Measurements from ENCODE around the gene ALLC.

The ALLC gene

GRCh38 chr2:3639653-3640052 is 18.3 kb upstream of the ALLC start:
- DNase-seq (ENCODE audit: low read depth), result no peak

GRCh38 chr2:3641181-3641580 is 16.8 kb upstream of the ALLC start:
- no peak for DNase-seq (ENCODE audit: low read depth)

GRCh38 chr2:3641841-3642421 is 16.1 kb upstream of the ALLC start:
- DNase-seq (ENCODE audit: low read depth), result no peak

- no peak for DNase-seq (ENCODE audit: low read depth)
Observed at GRCh38 chr2:3642521-3643215, 15.3 kb upstream of the ALLC start.

GRCh38 chr2:3643371-3644245 is 14.4 kb upstream of the ALLC start:
- DNase-seq (ENCODE audit: low read depth), result no peak

- DNase-seq (ENCODE audit: low read depth), result no peak
Observed at GRCh38 chr2:3644246-3644525, 13.8 kb upstream of the ALLC start.

- no peak for DNase-seq (ENCODE audit: low read depth)
Observed at GRCh38 chr2:3644891-3645605, 13.0 kb upstream of the ALLC start.

GRCh38 chr2:3645745-3646389 is 12.1 kb upstream of the ALLC start:
- no peak for DNase-seq (ENCODE audit: low read depth)

- DNase-seq (ENCODE audit: low read depth), result no peak
Observed at GRCh38 chr2:3646446-3646845, 11.6 kb upstream of the ALLC start.

- no peak for DNase-seq (ENCODE audit: low read depth)
Observed at GRCh38 chr2:3647246-3647645, 10.8 kb upstream of the ALLC start.

GRCh38 chr2:3647831-3648651 is 10.0 kb upstream of the ALLC start:
- no peak for DNase-seq (ENCODE audit: low read depth)

- DNase-seq (ENCODE audit: low read depth), result no peak
Observed at GRCh38 chr2:3648652-3649177, 9.3 kb upstream of the ALLC start.

- DNase-seq (ENCODE audit: low read depth), result no peak
Observed at GRCh38 chr2:3649581-3649980, 8.4 kb upstream of the ALLC start.

- no peak for DNase-seq (ENCODE audit: low read depth)
Observed at GRCh38 chr2:3650140-3650920, 7.7 kb upstream of the ALLC start.

- DNase-seq (ENCODE audit: low read depth), result no peak
Observed at GRCh38 chr2:3651691-3652648, 6.0 kb upstream of the ALLC start.

GRCh38 chr2:3652896-3653625 is 4.9 kb upstream of the ALLC start:
- DNase-seq (ENCODE audit: low read depth), result no peak

GRCh38 chr2:3654011-3654410 is 4.0 kb upstream of the ALLC start:
- DNase-seq (ENCODE audit: low read depth), result no peak

GRCh38 chr2:3654531-3655225 is 3.3 kb upstream of the ALLC start:
- DNase-seq (ENCODE audit: low read depth), result no peak
